ENCODE results near the gene PSMG4.

The PSMG4 gene

DNA sequence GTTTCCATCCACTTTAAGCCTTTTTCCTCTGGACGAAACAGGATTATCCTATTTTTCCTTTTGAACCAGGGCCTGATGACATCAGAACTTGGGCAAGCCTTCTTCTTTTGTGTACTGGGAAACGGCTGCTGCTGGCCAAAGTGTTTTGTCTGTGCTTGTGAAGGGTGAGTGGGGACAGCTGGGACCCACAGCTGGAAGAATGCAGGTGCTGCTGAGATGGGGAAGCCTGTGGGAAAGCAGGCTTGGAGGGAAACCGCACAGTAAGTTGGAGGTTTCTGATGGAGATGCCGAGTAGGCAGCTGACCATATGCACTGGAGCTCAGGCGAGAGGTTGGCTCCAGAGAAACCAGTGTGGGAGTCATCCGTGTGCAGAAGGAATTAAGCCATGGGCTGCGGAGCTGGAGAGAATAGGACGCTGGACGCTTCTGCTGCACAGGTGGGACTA is 8.5 kb upstream of the PSMG4 start:
- peak in 7 of 56 donors; percentile 13 to 46 (median 24) for DNase-seq

DNA sequence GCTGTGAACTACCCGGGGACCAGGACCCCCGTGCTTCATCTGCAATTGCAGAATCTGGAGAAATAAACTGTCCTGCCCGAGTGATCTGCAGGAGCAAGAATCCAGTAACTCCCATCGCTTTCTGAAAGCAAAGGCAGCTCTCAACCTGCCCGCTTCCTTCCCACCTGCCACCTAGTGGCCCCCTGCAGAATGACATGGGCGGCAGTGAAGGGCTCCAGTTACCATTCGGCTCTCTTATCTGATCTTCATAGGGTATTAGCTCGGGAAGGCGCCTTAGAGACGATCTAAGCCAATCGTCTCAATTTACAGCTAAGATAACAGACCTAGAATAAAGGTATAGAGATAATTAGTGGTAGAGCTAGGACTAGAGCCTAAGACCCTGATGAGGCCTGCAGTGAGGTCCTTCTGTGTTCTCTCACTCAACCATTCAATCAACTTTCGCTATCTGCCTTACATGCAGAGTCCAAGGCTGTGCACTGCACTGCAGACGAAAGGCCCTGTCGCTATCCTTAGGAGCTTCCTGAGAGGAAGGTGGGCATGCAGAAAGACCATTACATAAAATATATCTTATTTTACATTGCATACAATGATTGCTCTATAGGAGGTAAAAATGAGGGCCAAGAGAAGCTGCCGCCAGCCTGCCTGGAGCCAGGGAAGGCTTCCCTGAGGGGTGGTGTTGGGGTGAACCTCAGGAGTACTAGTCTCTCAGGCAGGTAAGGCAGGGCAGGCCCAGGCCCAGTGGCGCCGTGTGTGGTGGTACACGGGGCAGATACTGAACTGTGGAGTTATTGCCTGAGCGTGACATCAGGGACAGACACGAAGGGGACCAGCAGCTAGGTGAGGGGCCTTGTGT is 7.1 kb upstream of the PSMG4 start:
- peak in 54 of 56 donors; percentile 12 to 83 (median 60) for DNase-seq

DNA sequence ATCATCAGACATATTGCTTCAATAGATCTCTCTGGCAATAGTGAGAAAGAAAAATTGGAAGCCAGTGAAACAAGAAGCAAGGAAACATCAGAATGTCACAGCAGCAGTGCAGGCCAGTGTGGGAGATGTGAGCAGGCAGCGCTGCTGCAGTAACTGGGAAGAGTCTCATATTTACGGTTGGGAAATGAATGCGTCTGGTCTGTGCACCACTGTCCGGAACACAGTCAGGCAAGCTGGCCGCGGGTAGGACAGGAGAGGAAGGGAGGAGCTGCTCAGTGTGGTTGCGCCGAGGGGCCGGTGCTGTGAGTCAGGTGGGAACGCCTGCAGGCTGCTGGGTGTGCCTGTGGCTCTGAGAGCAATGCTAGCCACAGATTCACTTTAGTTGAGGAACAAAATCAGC is 6.4 kb upstream of the PSMG4 start:
- DNase-seq, result no peak

DNA sequence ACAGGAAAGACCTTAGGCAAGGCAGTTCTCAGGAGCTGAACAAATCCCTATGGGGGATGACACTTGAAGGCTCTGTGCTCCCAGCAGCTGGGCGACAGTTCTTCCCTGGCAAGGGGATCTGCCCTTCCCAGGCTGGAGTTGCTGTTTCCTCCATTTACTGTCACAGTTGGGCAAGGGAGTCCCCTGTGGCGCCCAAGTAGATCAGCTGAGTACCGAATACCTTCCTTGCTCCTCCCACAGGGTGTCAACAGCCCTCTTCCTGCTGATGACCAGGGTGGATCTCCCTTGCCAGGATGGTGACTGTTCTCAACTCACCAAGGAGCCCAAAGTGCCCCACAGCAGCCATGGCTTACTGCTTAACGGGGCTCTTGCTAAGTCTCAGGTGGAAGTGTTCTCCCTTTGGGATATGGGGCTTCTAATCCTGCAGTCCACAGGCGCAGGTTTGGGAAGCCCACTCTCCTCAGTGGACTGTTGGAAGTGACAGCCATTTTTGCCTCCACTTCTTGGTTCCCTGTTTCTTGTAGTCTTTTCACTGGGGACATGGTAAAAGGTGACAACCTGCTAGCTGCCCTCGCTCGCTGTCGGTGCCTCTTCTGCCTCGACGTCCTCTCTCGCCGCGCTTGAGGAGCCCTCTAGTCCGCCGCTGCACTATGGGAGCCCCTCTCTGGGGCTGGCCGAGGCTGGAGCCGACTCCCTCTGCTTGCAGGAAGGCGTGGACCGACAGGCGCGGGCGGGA is 5.7 kb upstream of the PSMG4 start:
- no peak for DNase-seq

DNA sequence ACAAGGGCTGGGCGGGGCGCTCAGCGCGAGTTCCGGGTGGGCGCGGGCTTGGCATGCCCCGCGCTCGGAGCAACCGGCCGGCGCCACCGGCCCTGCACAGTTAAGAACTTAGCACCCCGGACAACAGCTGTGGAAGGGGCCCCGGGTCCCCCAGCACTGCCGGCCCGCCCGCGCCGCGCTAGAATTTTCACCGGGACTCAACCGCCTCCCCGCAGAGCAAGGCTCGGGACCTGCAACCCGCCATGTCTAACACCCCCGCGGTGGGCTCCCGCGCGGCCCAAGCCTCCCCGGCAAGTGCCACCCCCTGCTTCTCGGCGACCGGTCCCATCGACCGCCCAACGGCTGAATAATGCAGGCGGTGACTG is 5.2 kb upstream of the PSMG4 start:
- no peak for DNase-seq

DNA sequence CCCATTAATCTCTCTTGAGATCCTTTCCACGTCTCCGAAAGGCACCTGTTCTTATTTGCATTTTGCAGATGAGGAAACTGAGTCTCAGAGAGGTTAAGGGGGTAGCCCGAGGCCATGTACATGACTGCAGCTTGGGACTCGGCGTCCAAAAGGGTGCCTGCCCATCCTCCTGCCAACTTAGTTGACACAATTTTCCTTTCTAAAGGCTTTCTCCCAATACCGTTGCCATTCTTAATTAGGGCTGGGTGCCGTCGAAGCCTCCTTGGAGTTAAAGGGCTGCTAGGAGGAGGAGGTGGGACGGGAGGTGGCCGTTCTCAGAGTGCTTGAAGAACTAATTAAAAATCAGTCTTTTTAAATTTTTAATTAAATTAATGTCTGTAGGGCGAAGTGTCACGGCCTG is 546 bp upstream of the PSMG4 start:
- DNase-seq, result no peak

DNA sequence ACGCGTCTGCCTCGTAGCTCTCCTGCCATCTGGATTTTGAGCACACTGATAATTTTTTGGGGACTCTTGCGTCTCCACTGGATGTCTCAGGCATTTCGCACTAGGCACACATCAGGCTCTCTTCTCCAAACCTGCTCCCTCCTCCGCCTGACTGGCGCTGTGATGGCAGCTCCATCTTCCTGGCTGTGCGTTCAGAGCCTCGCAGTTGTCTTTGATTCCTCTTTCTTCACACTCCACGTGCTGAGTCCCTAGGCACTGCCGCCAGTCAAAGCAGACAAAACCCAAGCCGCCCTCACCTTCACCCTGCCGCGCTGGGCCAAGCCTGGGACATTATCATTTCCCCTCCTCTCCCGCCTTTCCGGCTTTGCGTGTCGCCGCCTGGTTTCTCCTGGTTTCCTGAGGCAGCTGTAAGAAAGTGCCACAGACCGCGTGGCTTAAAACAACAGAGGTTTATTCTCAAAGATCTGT is 778 bp downstream of the PSMG4 start:
- DNase-seq, result peak in 15 of 56 donors; percentile 23 to 65 (median 44)

- DNase-seq, result no peak
Observed at GRCh38 chr6:3260296-3260695, 1.5 kb downstream of the PSMG4 start.

GRCh38 chr6:3260772-3261517 is 2.2 kb downstream of the PSMG4 start:
- DNase-seq, result no peak

DNA sequence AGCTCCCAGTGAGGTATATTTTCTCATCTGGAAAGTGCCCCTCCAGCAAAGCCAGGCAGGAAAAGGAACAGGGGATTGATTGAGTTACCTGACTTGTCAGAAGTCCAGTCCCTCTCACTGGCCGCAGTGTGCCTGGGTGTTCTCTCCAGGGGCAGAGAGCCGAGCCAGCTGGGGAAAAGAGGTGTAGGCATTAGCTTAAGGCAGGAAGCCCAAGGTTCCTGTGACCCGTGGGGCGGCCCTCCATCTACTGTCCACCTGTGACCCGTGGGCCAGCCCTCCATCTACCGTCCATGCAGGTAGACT is 2.7 kb downstream of the PSMG4 start:
- no peak for DNase-seq

- no peak for DNase-seq
Observed at GRCh38 chr6:3261921-3262320, 3.2 kb downstream of the PSMG4 start.

GRCh38 chr6:3263096-3263495 is 4.3 kb downstream of the PSMG4 start:
- no peak for DNase-seq

GRCh38 chr6:3264356-3264755 is 5.6 kb downstream of the PSMG4 start:
- DNase-seq, result no peak

DNA sequence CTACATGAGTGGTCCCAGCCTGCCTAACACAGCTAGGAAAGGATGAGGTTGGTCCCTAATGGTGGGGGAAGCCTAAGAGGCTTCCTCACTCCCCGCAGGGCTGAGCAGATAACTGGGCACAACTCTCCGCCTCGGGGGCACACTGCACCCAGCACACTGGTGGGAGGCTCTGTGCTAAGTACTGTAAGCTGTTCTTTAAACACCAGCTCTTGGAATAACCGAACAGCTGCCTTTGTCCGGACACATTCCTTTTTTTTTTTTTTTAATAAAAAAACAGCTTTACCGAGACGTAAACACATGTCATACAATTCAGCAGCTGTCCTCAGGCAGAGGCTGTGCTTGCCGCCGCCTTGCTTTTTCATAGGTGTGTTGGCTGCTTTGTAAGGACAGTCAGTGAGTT is 6.9 kb downstream of the PSMG4 start:
- DNase-seq, result no peak

GRCh38 chr6:3266170-3266569 is 7.4 kb downstream of the PSMG4 start:
- DNase-seq, result no peak

DNA sequence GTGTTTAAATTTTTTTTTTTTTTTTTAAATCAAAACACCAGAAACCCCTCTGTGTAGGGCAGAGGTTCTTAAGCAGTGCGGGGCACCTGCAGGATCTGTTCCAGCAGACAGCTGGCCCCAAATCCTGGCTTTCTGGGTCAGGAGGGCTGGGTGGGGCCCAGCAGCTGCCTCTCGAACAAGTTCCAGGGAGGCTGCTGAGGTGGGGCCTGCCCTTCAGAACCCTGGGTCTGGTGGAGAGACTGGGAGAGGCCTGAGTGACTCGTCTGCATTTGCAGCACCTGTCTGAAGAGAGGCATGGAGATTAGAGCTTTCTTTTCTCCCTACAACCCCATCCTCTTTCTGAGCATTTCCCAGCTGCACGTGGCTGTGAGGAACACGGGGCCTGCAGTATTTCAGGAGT is 8.4 kb downstream of the PSMG4 start:
- no peak for DNase-seq

DNA sequence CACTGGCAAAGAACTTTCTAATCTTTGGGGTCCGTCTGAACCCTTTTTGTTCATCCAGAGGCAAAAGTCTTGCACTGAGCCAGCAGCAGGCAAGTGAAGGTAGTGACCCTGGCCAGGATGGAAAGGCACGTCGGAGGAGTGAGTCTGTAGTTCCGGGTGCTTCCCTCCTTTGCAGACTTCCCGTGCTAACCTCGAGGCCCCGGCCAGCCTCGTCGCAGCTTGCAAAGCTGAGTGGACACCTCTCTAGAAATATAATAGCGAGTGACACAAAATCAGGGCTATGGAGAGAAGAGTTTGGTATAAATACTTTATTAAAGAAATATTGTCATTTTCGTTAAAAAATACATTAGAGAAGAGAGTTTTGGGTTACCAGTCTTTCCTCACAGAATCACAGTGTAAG is 9.9 kb downstream of the PSMG4 start:
- no peak for DNase-seq

DNA sequence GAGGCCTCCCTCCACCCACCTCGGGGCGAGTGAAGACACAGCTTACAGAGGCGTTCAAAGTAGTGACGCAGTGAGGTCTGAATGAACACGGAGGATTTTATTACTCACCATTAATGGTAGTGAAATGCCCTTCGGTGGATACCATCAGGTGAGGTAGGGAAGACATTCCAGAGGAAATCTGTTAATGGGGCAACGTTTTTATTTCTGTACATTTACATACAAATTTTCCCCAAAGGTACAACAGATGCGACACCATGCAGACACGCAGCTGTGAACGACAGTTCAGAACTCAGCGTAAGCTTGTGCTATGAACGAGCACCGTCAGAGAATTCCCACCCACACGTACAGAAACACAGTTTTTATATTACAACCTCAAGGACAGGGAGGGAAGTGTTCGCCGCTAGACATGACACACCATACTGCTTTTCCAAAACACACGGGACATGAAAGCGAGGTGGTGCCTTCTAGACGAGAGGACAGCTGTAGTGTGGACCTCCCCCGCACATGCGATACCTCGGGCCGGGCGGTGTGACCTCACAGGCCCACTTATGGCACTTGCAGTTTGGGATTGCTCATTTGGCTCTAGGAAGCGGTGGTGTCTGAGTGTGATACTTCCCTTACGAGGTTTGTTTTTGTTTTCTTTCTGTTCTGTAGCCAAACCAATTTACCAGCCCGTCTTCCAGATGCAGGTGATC is 10.7 kb downstream of the PSMG4 start:
- peak in 4 of 56 donors; percentile 18 to 29 (median 24) for DNase-seq

DNA sequence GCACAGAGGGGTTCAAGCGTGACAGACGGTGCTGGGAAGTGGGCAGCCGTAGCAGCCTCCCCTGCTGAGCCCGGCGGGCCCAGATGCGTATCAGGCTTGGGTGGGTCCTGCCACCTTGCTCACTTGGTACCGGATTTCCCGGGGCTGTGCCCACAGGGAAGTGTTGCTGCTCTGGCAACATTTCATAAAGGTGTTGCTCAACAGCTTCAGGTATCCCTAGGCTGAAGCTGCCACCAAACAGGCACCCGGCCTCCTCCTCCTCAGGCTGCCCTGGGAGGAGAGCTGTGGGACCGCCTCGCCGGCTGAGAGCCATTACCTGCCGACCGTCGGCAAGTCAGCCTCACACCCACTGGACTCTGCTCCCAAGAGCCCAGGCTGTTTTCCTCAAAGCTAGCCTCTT is 11.5 kb downstream of the PSMG4 start:
- DNase-seq, result no peak

GRCh38 chr6:3271756-3272155 is 13.0 kb downstream of the PSMG4 start:
- DNase-seq, result no peak

DNA sequence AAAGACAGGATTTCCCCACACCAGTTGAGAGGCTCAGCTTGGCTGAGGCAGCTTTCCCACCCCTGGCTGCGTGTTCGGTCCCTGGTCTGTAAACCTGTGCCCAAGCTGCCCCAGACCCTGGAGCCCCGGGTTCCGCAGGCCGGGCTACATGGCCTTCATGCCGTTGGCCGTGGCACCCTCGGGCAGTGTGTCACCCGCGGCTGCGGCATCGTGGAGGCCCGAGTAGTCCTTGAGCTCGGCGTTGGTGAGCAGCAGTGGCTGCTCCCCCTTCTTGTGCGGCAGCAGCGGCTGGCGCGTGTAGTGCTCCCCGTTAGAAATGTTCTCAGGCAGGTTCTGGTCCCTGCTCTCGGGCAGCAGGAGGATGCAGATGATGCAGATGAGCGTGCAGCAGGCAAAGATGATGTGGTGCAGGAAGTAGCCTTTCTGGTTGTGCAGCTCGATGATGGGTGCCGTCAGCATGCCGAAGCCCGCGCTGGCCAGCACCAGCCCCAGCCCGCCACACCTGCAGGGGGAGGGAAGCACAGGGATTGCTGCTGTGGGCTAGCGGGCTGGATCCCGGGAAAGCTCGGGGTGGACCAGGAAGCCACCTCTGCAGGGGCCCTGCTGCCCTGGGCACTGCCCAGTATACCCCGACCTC is 14.3 kb downstream of the PSMG4 start:
- no peak for DNase-seq
